K562 (cell line): ENCODE data around the gene SGMS1. TPM values are rescaled to one million over a fixed set of nuclear protein-coding genes. Genes with fewer than 3 reads are reported as not detected.

ENCODE experiments used
- EP300 ChIP-seq: IDR thresholded peaks from 2 replicates; pipeline ENCODE4 v1.6.1; 2012; ENCODE audit warnings: low read length, improper control_type of control experiment
- FOSL1 ChIP-seq: fragments of 200-800 bp; sonication (Bioruptor generic); conservative IDR thresholded peaks from 2 replicates; pipeline ENCODE4 v1.6.1; 2016; ENCODE audit warnings: missing genetic modification characterization, missing compliant biosample characterization
- GTF2E2 ChIP-seq: fragments of 200-800 bp; sonication (Bioruptor generic); IDR thresholded peaks from 2 replicates; pipeline ENCODE4 v1.6.1; 2016; ENCODE audit warnings: missing genetic modification characterization, missing compliant biosample characterization
- LEF1 ChIP-seq: fragments of 450-650 bp; IDR thresholded peaks from 2 replicates; pipeline ENCODE4 v1.6.1; 2016; ENCODE audit warnings: mild to moderate bottlenecking
- NCOA6 ChIP-seq: fragments of 450-650 bp; IDR thresholded peaks from 2 replicates; pipeline ENCODE4 v1.6.1; 2017; ENCODE audit warnings: mild to moderate bottlenecking
- OTX1 ChIP-seq: fragments of 450-650 bp; formaldehyde crosslinking; IDR thresholded peaks from 2 replicates; pipeline ENCODE4 v1.4.0; 2022; ENCODE audit warnings: mild to moderate bottlenecking
- PKNOX1 ChIP-seq: fragments of 450-650 bp; IDR thresholded peaks from 2 replicates; pipeline ENCODE4 v1.6.1; 2016
- PRMT5 ChIP-seq: sonication (generic); formaldehyde crosslinking; IDR thresholded peaks from 2 replicates; pipeline ENCODE4 v1.5.0; 2020; ENCODE audit warnings: missing genetic modification reagents
- RNF2 ChIP-seq: sonication (generic); IDR thresholded peaks from 2 replicates; pipeline ENCODE4 v1.6.1; 2016
- SAFB2 ChIP-seq: fragments of 200-400 bp; formaldehyde crosslinking; IDR thresholded peaks from 2 replicates; pipeline ENCODE4 v1.6.1; 2018; ENCODE audit warnings: borderline replicate concordance, low read length, low read depth, moderate library complexity; ENCODE audit not compliant: severe bottlenecking
- SMARCA4 ChIP-seq: fragments of 450-650 bp; IDR thresholded peaks from 2 replicates; pipeline ENCODE4 v1.6.1; 2016
- TFE3 ChIP-seq: fragments of 450-650 bp; formaldehyde crosslinking; IDR thresholded peaks from 2 replicates; pipeline ENCODE4 v1.4.0; 2020; ENCODE audit warnings: mild to moderate bottlenecking, mixed read lengths
- U2AF1 ChIP-seq: fragments of 200-400 bp; formaldehyde crosslinking; optimal IDR thresholded peaks from 2 replicates; pipeline ENCODE3; 2017; ENCODE audit warnings: mild to moderate bottlenecking, low read depth, low read length, moderate library complexity
- WHSC1 ChIP-seq: IDR thresholded peaks from one replicate; pipeline ENCODE4 v1.6.1; 2012; ENCODE audit warnings: low read length, control low read depth, inconsistent platforms
- ZNF253 ChIP-seq: fragments of 250-450 bp; sonication (Bioruptor Pico); conservative IDR thresholded peaks from 2 replicates; pipeline ENCODE4 v1.6.1; 2021; ENCODE audit warnings: mild to moderate bottlenecking
- ZNF263 ChIP-seq: sonication (generic); formaldehyde crosslinking; IDR thresholded peaks from 2 replicates; pipeline ENCODE4 v1.8.0; 2022; ENCODE audit warnings: mild to moderate bottlenecking, missing genetic modification reagents, borderline replicate concordance
- ZNF444 ChIP-seq: fragments of 250-450 bp; sonication (Bioruptor Pico); IDR thresholded peaks from 2 replicates; pipeline ENCODE4 v1.4.0; 2020; ENCODE audit warnings: mild to moderate bottlenecking, moderate library complexity
- polyA plus RNA-seq, 8 experiments: library from polyadenylated mRNA; depleted of rRNA in 4 of 8; stranded (reverse) in 5 of 8; unstranded in 3 of 8; fragments of >200 nt; fragmentation: Nextera tagmentation in 2 of 8; fragmentation: Illumina TruSeq in 1 of 8; extraction: Ambion mirVana in 2 of 8; extraction: Trizol in 1 of 8; gene quantifications; 2 replicates each; pipeline versions ENCODE4 v1.2.1 to v1.2.3, GENCODE V29; 2011 to 2014; ENCODE audit warnings: inconsistent platforms in 1 of 8, missing spikeins in 1 of 8
- total RNA-seq, 7 experiments: library from RNA; depleted of rRNA in 6 of 7; stranded (reverse); fragments of >200 nt in 6 of 7; fragmentation: Illumina TruSeq in 2 of 7; extraction: Trizol in 2 of 7; gene quantifications; 2 replicates each; pipeline versions ENCODE4 v1.2.1 to v1.2.3, GENCODE V29; 2011 to 2021; ENCODE audit warnings: low replicate concordance in 1 of 7

Gene SGMS1
- total and polyA plus RNA-seq, 9 of the 15 experiments (the other 6 are each of a cell fraction or from before 2014, with no cell fraction given): 22.6 to 232 (median 82.2) TPM

- TF ChIP-seq NCOA6 (no peak), ZNF263 (CRISPR knock-in tag) (no peak), SAFB2 (no peak), U2AF1 (no peak), EP300 (peak; percentile 37; the same call in 1 of the 2 replicates), TFE3 (CRISPR knock-in tag) (peak; percentile 40; the same call in 1 of the 2 replicates), LEF1 (no peak), ZNF444 (CRISPR knock-in tag) (no peak), RNF2 (no peak), GTF2E2 (no peak), PRMT5 (no peak), WHSC1 (no peak), ZNF253 (CRISPR knock-in tag) (no peak), SMARCA4 (0 out of 2 replicates have a peak, but pooled peaks have one; percentile 7), FOSL1 (peak; percentile 39; the same call in 1 of the 2 replicates), PKNOX1 (0 out of 2 replicates have a peak, but pooled peaks have one; percentile 2), OTX1 (CRISPR knock-in tag) (no peak)
These were observed 203.6 kb downstream of the SGMS1 start (continued) for GRCh38 chr10:50420196-50420595.
